GM21423 (cell line): ENCODE data around the gene RBKS.
A peak's percentile ranks its signal among the peaks of the same experiment; 100 is the strongest.

ENCODE experiments used
- ATAC-seq: cut with Tn5 transposase; IDR thresholded peaks from one replicate; pipeline ENCODE4 v1.9.1; 2021; ENCODE audit warnings: mild to moderate bottlenecking, moderate library complexity; ENCODE audit not compliant: unreplicated experiment

Gene RBKS

DNA sequence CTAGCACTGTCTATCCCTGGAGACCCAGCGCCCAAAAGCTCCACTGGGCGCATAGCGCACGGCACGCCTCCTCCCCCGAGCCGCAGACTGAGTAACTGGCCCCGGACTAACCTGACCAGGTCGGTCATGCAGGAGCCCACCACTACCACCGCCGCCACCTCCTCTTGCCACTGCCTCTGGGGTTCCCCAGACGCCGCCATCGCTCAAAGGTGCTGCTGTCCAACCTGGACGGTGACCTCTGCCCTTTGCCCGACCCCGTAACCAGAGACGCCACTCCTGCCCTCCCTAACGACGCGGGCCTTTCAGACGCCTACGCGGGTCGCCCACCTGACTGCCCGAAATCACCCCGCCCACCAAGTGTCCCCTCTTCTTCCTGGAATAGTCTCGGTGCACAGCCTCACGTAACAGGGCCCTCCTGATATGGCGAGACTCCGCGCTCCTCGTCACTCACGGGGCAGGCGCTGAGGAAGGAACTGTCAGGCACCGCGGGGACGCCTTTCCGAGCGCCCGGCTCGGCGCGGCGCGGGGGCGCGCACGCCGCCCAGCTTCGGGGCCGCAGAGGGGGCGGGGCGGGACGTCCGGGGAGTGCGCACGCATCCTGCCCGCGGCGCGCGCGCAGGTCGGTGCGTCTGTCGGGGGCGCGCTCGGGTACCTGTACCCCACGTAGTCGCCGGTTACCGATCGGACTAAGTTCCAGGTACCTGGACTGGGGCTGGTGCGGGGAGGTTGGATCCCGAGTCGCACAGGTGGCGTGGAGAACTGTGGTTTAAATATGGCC is at the start of gene RBKS, which contains the start of gene BABAM2:
TSS of gene RBKS (minus strand) at position 242 of the 778 bp plus-strand sequence. CDS start at position 200, 42 bp downstream.
TSS of gene BABAM2 (plus strand) at position 584 of the 778 bp plus-strand sequence. CDS start 3,828 bp downstream, outside the sequence.
- ATAC-seq, result peak; percentile 79

GRCh38 chr2:27935026-27935425 is 44.8 kb upstream of the RBKS start:
- ATAC-seq, result no peak

DNA sequence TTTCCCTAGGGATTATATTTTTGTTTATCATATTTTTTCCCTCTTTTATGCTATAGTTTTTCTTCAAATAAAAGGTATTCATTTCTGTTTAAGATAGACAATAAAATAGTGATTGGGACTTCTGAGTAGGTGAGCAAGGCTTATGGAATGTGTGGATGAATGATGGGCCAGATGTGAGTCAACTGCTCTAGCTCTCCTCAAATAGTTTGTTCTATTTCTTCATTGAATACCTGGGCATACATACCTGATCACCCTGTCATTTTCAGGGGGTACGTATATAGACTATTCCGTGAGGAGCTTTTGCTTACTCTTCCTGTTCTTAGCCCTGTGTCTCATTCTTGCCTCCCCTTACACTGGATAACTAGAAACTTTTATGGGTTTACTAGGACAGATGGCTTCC is 42.2 kb upstream of the RBKS start:
- no peak for ATAC-seq

- no peak for ATAC-seq
These were observed 41.3 kb upstream of the RBKS start for GRCh38 chr2:27931361-27931950.

- no peak for ATAC-seq
These were observed 39.8 kb upstream of the RBKS start for GRCh38 chr2:27929916-27930486.

GRCh38 chr2:27925766-27926472 is 35.7 kb upstream of the RBKS start:
- no peak for ATAC-seq

DNA sequence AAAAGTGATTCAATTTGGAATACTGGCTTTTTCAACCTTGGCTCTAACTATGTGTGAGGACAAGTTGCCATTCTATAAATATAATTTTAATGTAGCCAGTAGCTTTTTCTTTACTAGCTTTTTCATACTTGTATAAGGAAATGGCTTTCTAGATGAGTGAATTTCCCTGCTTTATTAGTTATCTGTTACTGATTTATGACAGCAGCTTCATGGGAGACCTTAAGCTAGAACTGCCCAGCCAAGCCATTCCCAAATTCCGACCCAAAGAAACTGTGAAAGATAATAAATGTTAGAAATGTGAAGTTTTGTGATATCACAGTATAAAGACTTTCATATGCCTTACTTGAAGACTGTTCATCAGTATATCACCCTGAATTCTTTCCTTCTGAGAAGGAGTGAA is 32.7 kb upstream of the RBKS start:
- ATAC-seq, result no peak

- ATAC-seq, result no peak
These were observed 31.8 kb upstream of the RBKS start for GRCh38 chr2:27921880-27922547.

DNA sequence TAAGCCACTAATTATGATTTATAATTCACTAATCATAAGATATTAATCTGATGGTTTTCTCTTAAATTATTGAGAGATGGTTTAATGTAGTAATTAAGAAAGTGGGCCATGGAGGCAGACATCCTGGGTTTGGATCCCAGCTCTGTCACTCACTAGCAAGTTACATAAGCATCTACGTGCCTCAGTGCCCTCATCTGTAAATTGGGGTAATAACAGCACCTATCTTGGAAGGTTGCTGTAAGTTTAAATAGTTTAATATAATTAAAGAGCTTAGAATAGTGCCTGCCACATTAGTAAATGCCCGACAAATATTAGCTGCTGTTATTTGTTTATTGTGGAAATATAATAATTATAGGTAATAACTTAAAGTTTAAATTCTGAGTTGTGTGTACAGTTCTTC is 31.2 kb upstream of the RBKS start:
- ATAC-seq, result no peak

DNA sequence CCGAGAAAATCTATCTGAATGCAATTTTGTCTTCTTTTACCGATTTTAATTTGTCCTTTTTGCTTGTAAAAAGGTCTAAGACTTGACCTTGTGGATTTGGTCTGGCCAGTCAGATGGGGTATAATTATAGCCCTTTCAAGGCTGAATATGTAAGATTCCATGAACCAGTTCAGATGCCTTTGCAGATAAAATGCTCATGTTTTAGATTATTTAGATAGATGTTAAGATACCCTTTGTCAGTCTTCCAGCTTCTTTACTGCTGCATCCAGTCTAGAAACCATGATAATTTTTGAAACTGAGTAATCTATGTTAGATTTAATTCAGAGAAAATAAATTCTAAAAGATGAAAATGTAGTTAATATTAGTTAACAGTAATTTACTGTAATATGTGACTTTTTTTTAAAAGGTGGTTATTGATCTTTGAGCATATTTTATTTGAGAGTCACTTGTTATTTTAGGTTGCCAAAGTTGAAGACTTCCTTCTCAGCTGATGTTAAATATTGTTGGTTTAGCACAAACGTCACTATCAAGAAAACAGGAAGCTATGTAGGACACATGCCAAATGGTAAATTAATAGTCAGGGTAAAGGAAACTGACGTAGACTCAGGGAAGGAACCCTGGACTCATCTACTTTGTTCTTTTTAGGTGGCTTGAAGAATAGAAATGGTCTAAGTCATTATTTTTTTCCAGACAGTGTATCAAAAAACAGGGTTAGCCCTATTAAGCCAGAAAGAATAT is 30.1 kb upstream of the RBKS start:
- ATAC-seq, result no peak

- no peak for ATAC-seq
These were observed 26.3 kb upstream of the RBKS start for GRCh38 chr2:27916293-27916995.

DNA sequence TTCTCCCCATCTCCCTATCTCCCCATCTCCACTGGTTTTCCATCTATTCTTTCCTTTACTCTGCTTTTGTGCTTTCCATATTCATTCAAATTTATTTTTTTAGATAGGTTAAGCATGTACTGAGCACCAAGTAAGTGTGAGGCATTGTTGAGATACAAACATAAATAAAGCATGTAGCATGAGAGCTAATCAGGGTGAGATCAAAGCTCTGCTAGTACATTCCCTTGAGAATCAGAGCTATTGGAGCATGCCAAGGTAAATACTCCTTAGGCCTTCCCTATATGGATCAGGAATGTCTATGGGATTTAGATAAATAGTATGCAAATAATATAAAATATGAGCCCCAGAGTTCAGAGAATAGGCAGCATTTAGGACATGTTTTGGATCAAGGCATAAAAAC is 25.7 kb upstream of the RBKS start:
- ATAC-seq, result no peak

GRCh38 chr2:27915191-27915590 is 25.0 kb upstream of the RBKS start:
- no peak for ATAC-seq

GRCh38 chr2:27914805-27915175 is 24.6 kb upstream of the RBKS start:
- no peak for ATAC-seq

GRCh38 chr2:27914041-27914804 is 24.0 kb upstream of the RBKS start:
- no peak for ATAC-seq

- ATAC-seq, result no peak
These were observed 22.3 kb upstream of the RBKS start for GRCh38 chr2:27912512-27912911.

- ATAC-seq, result no peak
These were observed 21.4 kb upstream of the RBKS start for GRCh38 chr2:27911458-27912210.

DNA sequence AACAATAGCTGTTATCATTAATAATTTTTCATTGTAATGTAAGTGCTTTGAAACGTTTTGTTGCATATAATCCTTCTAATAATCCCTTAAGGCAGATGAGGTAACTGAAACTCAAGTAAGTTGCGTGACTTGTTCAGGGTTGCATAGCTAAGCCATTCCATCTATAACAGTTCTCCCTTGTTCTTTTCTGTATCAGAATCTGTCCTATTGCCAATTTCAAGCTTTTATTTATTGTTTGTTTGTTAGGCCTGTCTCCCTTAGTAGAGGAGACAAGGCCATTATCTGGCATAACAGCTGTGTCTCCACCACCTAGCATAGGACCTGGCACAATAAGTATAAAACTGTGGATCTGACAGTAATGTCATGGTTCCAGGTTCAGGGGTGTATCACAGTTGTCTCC is 19.7 kb upstream of the RBKS start:
- no peak for ATAC-seq
